Measurements from ENCODE around the gene EPHB3. TPM values are rescaled to one million over a fixed set of nuclear protein-coding genes. Genes with fewer than 3 reads are reported as not detected.

EPHB3 gene
- polyA plus RNA-seq, 3 donors, result 0.71 to 1.2 (median 0.80) TPM

GRCh38 chr3:184580376-184580775 is 18.8 kb downstream of the EPHB3 start:
- Histone ChIP-seq H3K27me3 (ENCODE audit: control insufficient read depth in 2 of 2, insufficient read depth in 2 of 2, low read length in 2 of 2) (peaks cover 0 to 11% of the 10 kb centered on the region in 2 donors), H4K20me1 (ENCODE audit: insufficient read depth, low read length) (no peaks in the 10 kb centered on the region), H3K9ac (ENCODE audit: insufficient read depth, low read length, poor library complexity, severe bottlenecking) (no peak overlapping the region), H3K4me1 (ENCODE audit: control insufficient read depth in 1 of 2, insufficient read depth in 2 of 2, low read length in 2 of 2) (peaks cover 37 to 56% of the 10 kb centered on the region in 2 donors), H2AFZ (ENCODE audit: insufficient read depth, low read depth, low read length, poor library complexity, severe bottlenecking) (no peak overlapping the region), H3K36me3 (replicated peaks in 1 of 2; ENCODE audit: control insufficient read depth in 1 of 2, insufficient read depth in 2 of 2, low read length in 2 of 2) (peaks cover 17 to 47% of the 10 kb centered on the region in 2 donors), H3K9me3 (replicated peaks in 1 of 2; ENCODE audit: control insufficient read depth in 1 of 2, insufficient read depth in 1 of 2, low read length in 2 of 2) (no peaks in the 10 kb centered on the region), H3K27ac (ENCODE audit: low read depth in 1 of 2, low read length in 2 of 2) (no peak overlapping the region), H3K4me2 (replicated peaks; ENCODE audit: extremely low read depth, low read length, poor library complexity, severe bottlenecking) (no peak overlapping the region), H3K79me2 (ENCODE audit: insufficient read depth, low read length) (no peaks in the 10 kb centered on the region), H3K4me3 (replicated peaks in 1 of 3; ENCODE audit: low read depth in 2 of 3, low read length in 3 of 3) (no peak overlapping the region)
- Mint-ChIP-seq H3K27ac (no peak overlapping the region), H3K4me1 (peaks cover 49% of the 10 kb centered on the region), H3K27me3 (ENCODE audit: low read depth in 3 of 3) (peaks cover 25 to 32% (median 29%) of the 10 kb centered on the region in 3 donors), H3K9me3 (peaks cover 0 to 6% (median 0%) of the 10 kb centered on the region in 7 donors), H3K36me3 (peaks cover 35 to 68% of the 10 kb centered on the region in 2 donors), H3K4me3 (no peak overlapping the region)
- DNase-seq, result no peak
- intact Hi-C loops (cut with micrococcal nuclease), result loop anchor here in 1 of 2 donors (10.0 kb wide), 1 partner anchor 134 kb away; the partner anchor contains the start of gene MAGEF1
- no peak for TF ChIP-seq CTCF (IDR thresholded peaks at IDR 0.05)
- WGBS (ENCODE audit: insufficient coverage), result 96% methylated on average over 16 of the region's 16 CpGs

- Histone ChIP-seq H3K27me3 (ENCODE audit: control insufficient read depth in 2 of 2, insufficient read depth in 2 of 2, low read length in 2 of 2) (peaks cover 0 to 11% of the 10 kb centered on the region in 2 donors), H3K4me1 (ENCODE audit: control insufficient read depth in 1 of 2, insufficient read depth in 2 of 2, low read length in 2 of 2) (peaks cover 43 to 63% of the 10 kb centered on the region in 2 donors), H3K4me3 (replicated peaks in 1 of 3; ENCODE audit: low read depth in 2 of 3, low read length in 3 of 3) (no peak overlapping the region), H2AFZ (ENCODE audit: insufficient read depth, low read depth, low read length, poor library complexity, severe bottlenecking) (no peak overlapping the region), H3K79me2 (ENCODE audit: insufficient read depth, low read length) (no peaks in the 10 kb centered on the region), H3K9me3 (replicated peaks in 1 of 2; ENCODE audit: control insufficient read depth in 1 of 2, insufficient read depth in 1 of 2, low read length in 2 of 2) (no peaks in the 10 kb centered on the region), H3K27ac (ENCODE audit: low read depth in 1 of 2, low read length in 2 of 2) (no peak overlapping the region), H3K36me3 (replicated peaks in 1 of 2; ENCODE audit: control insufficient read depth in 1 of 2, insufficient read depth in 2 of 2, low read length in 2 of 2) (peaks cover 17 to 37% of the 10 kb centered on the region in 2 donors), H3K9ac (ENCODE audit: insufficient read depth, low read length, poor library complexity, severe bottlenecking) (no peak overlapping the region), H3K4me2 (replicated peaks; ENCODE audit: extremely low read depth, low read length, poor library complexity, severe bottlenecking) (no peak overlapping the region), H4K20me1 (ENCODE audit: insufficient read depth, low read length) (no peaks in the 10 kb centered on the region)
- H3K27ac Mint-ChIP-seq, result no peak overlapping the region
- H3K4me3 Mint-ChIP-seq, result no peak overlapping the region
- intact Hi-C loops (cut with micrococcal nuclease), result loop anchor here in 1 of 2 donors (10.0 kb wide), 1 partner anchor 133 kb away; the partner anchor contains the start of gene MAGEF1
- DNase-seq, result no peak
- H3K4me1 Mint-ChIP-seq, result peaks cover 51% of the 10 kb centered on the region
- peaks cover 29 to 59% of the 10 kb centered on the region in 2 donors for H3K36me3 Mint-ChIP-seq
- peaks cover 0 to 6% (median 0%) of the 10 kb centered on the region in 7 donors for H3K9me3 Mint-ChIP-seq
- no peak for TF ChIP-seq CTCF (IDR thresholded peaks at IDR 0.05)
- WGBS (ENCODE audit: insufficient coverage), result 76% methylated on average over 14 of the region's 15 CpGs
- H3K27me3 Mint-ChIP-seq (ENCODE audit: low read depth in 3 of 3), result peaks cover 25 to 32% (median 29%) of the 10 kb centered on the region in 3 donors
These were observed 19.8 kb downstream of the EPHB3 start for GRCh38 chr3:184581331-184581855.
